ENCODE results near the gene EIF4H.

- no peak for TF ChIP-seq CTCF (IDR thresholded peaks at IDR 0.05; ENCODE audit: insufficient read depth, low read depth, low read length)
- TF ChIP-seq EZH2 (IDR thresholded peaks at IDR 0.05; ENCODE audit: insufficient read depth, low read length): no peak
Measured at GRCh38 chr7:74180866-74181265, 6.7 kb downstream of the EIF4H start.
